Ovary (tissue), 3 donors: Measurements from ENCODE around the gene TXNDC2.

ENCODE experiments used
- POLR2A ChIP-seq: fragments of 450-650 bp; IDR thresholded peaks from one replicate; pipeline ENCODE4 v1.6.1; 2017; ENCODE audit warnings: antibody characterized with exemption, mild to moderate bottlenecking, moderate library complexity
- TF ChIP-seq, protein P1 (sequence below), 3 donors: fragments of 450-650 bp in 2 of 3; fragments of 200-600 bp in 1 of 3; IDR thresholded peaks; one replicate each; pipeline versions ENCODE4 v1.5.1 to v1.8.0; 2016 to 2022; ENCODE audit warnings: antibody characterized with exemption in 3 of 3, mild to moderate bottlenecking in 1 of 3
- donor health status: DM: no; HTN: no; CAD: no.

DNA sequence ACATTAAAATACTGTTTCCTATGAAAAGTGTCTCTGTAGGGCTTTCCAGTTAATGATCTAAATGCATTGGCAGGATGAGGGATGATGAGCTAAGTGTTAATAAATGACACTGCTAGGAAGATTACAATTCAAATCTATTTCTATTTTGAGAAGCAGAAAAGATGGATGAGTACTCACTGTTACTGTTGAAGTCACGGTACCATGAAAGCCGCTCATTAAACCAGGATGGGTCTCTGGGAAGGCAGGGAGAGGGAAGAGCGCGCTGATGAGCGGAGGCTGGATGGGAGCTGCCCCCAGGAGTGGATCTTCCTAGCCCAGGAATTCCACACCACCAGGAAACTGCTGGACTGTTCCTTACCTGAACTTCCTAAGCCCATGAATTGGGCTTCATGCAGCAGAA, 27.1 kb upstream of the TXNDC2 start:
- TF ChIP-seq, protein P1, sequence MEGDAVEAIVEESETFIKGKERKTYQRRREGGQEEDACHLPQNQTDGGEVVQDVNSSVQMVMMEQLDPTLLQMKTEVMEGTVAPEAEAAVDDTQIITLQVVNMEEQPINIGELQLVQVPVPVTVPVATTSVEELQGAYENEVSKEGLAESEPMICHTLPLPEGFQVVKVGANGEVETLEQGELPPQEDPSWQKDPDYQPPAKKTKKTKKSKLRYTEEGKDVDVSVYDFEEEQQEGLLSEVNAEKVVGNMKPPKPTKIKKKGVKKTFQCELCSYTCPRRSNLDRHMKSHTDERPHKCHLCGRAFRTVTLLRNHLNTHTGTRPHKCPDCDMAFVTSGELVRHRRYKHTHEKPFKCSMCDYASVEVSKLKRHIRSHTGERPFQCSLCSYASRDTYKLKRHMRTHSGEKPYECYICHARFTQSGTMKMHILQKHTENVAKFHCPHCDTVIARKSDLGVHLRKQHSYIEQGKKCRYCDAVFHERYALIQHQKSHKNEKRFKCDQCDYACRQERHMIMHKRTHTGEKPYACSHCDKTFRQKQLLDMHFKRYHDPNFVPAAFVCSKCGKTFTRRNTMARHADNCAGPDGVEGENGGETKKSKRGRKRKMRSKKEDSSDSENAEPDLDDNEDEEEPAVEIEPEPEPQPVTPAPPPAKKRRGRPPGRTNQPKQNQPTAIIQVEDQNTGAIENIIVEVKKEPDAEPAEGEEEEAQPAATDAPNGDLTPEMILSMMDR (IDR thresholded peaks at IDR 0.05) = no peak
- TF ChIP-seq POLR2A = no peak
